HCT116 (cell line): ENCODE measurements around the gene ZMYND11. TPM values are rescaled to one million over a fixed set of nuclear protein-coding genes. Genes with fewer than 3 reads are reported as not detected.

Experiments
- ATAC-seq: fragments of 200-7000 bp; cut with Tn5 transposase; 2 replicates; pipeline ENCODE4 v1.9.1; 2020; ENCODE audit warnings: mild to moderate bottlenecking, moderate library complexity
- BruUV-seq: library from RNA; stranded (reverse); fragments of 400-500 nt; replicated peaks from 2 replicates; lab custom pipeline; 2021; lab: Mats Ljungman, UMichigan
- CTCF ChIA-PET: fragments of 300-600 bp; sonication (Branson Sonifier 250); formaldehyde crosslinking; loops from one replicate; lab custom pipeline; 2021; ENCODE audit warnings: antibody characterized with exemption; lab: Charles Lee
- POLR2A ChIA-PET: fragments of 300-600, 350-600 bp; sonication (Branson Sonifier 250); formaldehyde crosslinking; loops from one replicate; lab custom pipeline; 2021; ENCODE audit warnings: antibody characterized with exemption; lab: Charles Lee
- RAD21 ChIA-PET, 2 experiments: fragments of 300-600 bp; sonication (Branson Sonifier 250); formaldehyde crosslinking; loops; one replicate each; lab custom pipeline; 2023; ENCODE audit warnings: low total read pairs in 2 of 2; ENCODE audit not compliant: uncharacterized antibody in 2 of 2, unreplicated experiment in 2 of 2, low non-redundant PET in 1 of 2; lab: Charles Lee
- DNase-seq: peaks from one replicate; pipeline ENCODE4 v3.0.0-alpha.2; 2010; ENCODE audit warnings: low read depth, low spot score
- H2AFZ ChIP-seq: fragments of 200-600 bp; shearing (Covaris generic), sonication (generic); 2 replicates; pipeline ENCODE4 v1.6.1; 2017; ENCODE audit warnings: low read depth, mixed run types, mixed read lengths, antibody characterized with exemption, low read length; ENCODE audit not compliant: poor library complexity, severe bottlenecking
- H3K27ac ChIP-seq: 2 replicates; pipeline ENCODE4 v1.5.1; 2012; ENCODE audit warnings: low read depth, low read length
- H3K27me3 ChIP-seq: fragments of 200-600 bp; sonication (generic); 2 replicates; pipeline ENCODE4 v1.6.1; 2016; ENCODE audit warnings: mixed run types, low read length, mixed read lengths; ENCODE audit not compliant: insufficient read depth
- H3K36me3 ChIP-seq, 2 experiments: fragments of 200-500 bp in 1 of 2; fragments of 200-600 bp in 1 of 2; sonication (Bioruptor generic) in 1 of 2; sonication (generic) in 1 of 2; 2 replicates each; pipeline versions ENCODE4 v1.5.1 to v1.6.1; 2014 to 2016; ENCODE audit warnings: low read length in 2 of 2, inconsistent platforms in 1 of 2, mixed read lengths in 1 of 2, mixed run types in 1 of 2; ENCODE audit not compliant: insufficient read depth in 2 of 2, control insufficient read depth in 1 of 2
- H3K4me1 ChIP-seq, 2 experiments: fragments of 200-600 bp in 1 of 2; sonication (generic) in 1 of 2; 2 replicates each; pipeline versions ENCODE4 v1.5.1 to v1.6.1; 2012 to 2017; ENCODE audit warnings: low read length in 2 of 2, inconsistent platforms in 1 of 2, mild to moderate bottlenecking in 1 of 2, mixed read lengths in 1 of 2, mixed run types in 1 of 2, moderate library complexity in 1 of 2; ENCODE audit not compliant: insufficient read depth in 2 of 2, control insufficient read depth in 1 of 2
- H3K4me2 ChIP-seq: fragments of 200-600 bp; sonication (generic); 2 replicates; pipeline ENCODE4 v1.6.1; 2017; ENCODE audit warnings: mixed run types, low read length, mixed read lengths
- H3K4me3 ChIP-seq, 2 experiments: fragments of 200-600 bp in 1 of 2; sonication (generic) in 1 of 2; replicated peaks in 1 of 2; 2 replicates each; pipeline ENCODE4 v1.5.1; 2011 to 2016; ENCODE audit warnings: low read length in 2 of 2, control low read depth in 1 of 2, low read depth in 1 of 2, mild to moderate bottlenecking in 1 of 2, mixed read lengths in 1 of 2, mixed run types in 1 of 2
- H3K79me2 ChIP-seq: fragments of 200-600 bp; sonication (generic); 2 replicates; pipeline ENCODE4 v1.6.1; 2017; ENCODE audit warnings: mild to moderate bottlenecking, mixed run types, low read length, moderate library complexity, mixed read lengths; ENCODE audit not compliant: insufficient read depth
- H3K9ac ChIP-seq: fragments of 200-600 bp; sonication (generic); 2 replicates; pipeline ENCODE4 v1.6.1; 2016; ENCODE audit warnings: low read length, mixed read lengths
- H3K9me2 ChIP-seq: fragments of 200-600 bp; sonication (generic), shearing (Covaris generic); 2 replicates; pipeline ENCODE4 v1.6.1; 2017; ENCODE audit warnings: mixed run types, mild to moderate bottlenecking, moderate library complexity; ENCODE audit not compliant: insufficient read depth
- H3K9me3 ChIP-seq, 2 experiments: fragments of 200-500 bp in 1 of 2; fragments of 200-600 bp in 1 of 2; sonication (Bioruptor generic) in 1 of 2; sonication (generic) in 1 of 2; 2 replicates each; pipeline ENCODE4 v1.6.1; 2014 to 2017; ENCODE audit warnings: low read length in 2 of 2, mixed read lengths in 2 of 2, inconsistent platforms in 1 of 2, low read depth in 1 of 2, mild to moderate bottlenecking in 1 of 2, mixed run types in 1 of 2, moderate library complexity in 1 of 2; ENCODE audit not compliant: control insufficient read depth in 1 of 2, insufficient read depth in 1 of 2
- H4K20me1 ChIP-seq: fragments of 200-600 bp; sonication (generic), shearing (Covaris generic); 2 replicates; pipeline ENCODE4 v1.6.1; 2017; ENCODE audit warnings: mixed run types, mild to moderate bottlenecking, moderate library complexity; ENCODE audit not compliant: insufficient read depth
- ELF1 ChIP-seq: IDR thresholded peaks from 2 replicates; pipeline ENCODE4 v1.6.1; 2012; ENCODE audit warnings: low read depth, borderline replicate concordance
- EZH2 ChIP-seq: fragments of 200-600 bp; sonication (generic); IDR thresholded peaks from 2 replicates; pipeline ENCODE4 v1.6.1; 2017; ENCODE audit warnings: antibody characterized with exemption, mixed run types
- EZH2phosphoT487 ChIP-seq: fragments of 200-600 bp; IDR thresholded peaks from 2 replicates; pipeline ENCODE4 v1.6.1; 2018; ENCODE audit warnings: antibody characterized with exemption, borderline replicate concordance
- POLR2AphosphoS5 ChIP-seq: IDR thresholded peaks from 2 replicates; pipeline ENCODE4 v1.6.1; 2011; ENCODE audit warnings: mild to moderate bottlenecking, low read depth, low read length, moderate library complexity
- SIN3A ChIP-seq: IDR thresholded peaks from 2 replicates; pipeline ENCODE4 v1.6.1; 2012; ENCODE audit warnings: low read depth
- SP1 ChIP-seq: IDR thresholded peaks from 2 replicates; pipeline ENCODE4 v1.6.1; 2012; ENCODE audit warnings: low read depth
- SRF ChIP-seq: IDR thresholded peaks from 2 replicates; pipeline ENCODE4 v1.6.1; 2012; ENCODE audit warnings: low read depth
- TCF7L2 ChIP-seq: IDR thresholded peaks from 2 replicates; pipeline ENCODE4 v1.7.0; 2011; ENCODE audit warnings: borderline replicate concordance, inconsistent platforms; ENCODE audit not compliant: insufficient read depth, insufficient read length; ENCODE audit errors: extremely low read depth
- ZFX ChIP-seq: fragments of 450-650 bp; IDR thresholded peaks from 2 replicates; pipeline ENCODE4 v1.6.1; 2017
- ZNF274 ChIP-seq: fragments of 200-500 bp; sonication (Bioruptor generic); IDR thresholded peaks from 2 replicates; pipeline ENCODE4 v1.6.1; 2014; ENCODE audit warnings: mild to moderate bottlenecking, low read depth, low read length, inconsistent platforms
- intact Hi-C: fragments of 100-400 bp; cut with micrococcal nuclease; formaldehyde crosslinking; loops from 2 replicates; pipeline ENCODE4 v1.10.0; 2022
- total RNA-seq: library from RNA; stranded (reverse); gene quantifications from one replicate; pipeline ENCODE4 v1.2.1, GENCODE V29; 2021; ENCODE audit not compliant: unreplicated experiment
- TF ChIP-seq, protein P1 (sequence below): IDR thresholded peaks from 2 replicates; pipeline ENCODE4 v1.6.1; 2012
- TF ChIP-seq, protein P2 (sequence below): IDR thresholded peaks from 2 replicates; pipeline ENCODE4 v1.6.1; 2012
- TF ChIP-seq, protein P3 (sequence below): IDR thresholded peaks from 2 replicates; pipeline ENCODE4 v1.6.1; 2012; ENCODE audit warnings: low read depth

ZMYND11 gene
- total RNA-seq, 1 experiment from 2014 or later: 28.3 TPM

DNA sequence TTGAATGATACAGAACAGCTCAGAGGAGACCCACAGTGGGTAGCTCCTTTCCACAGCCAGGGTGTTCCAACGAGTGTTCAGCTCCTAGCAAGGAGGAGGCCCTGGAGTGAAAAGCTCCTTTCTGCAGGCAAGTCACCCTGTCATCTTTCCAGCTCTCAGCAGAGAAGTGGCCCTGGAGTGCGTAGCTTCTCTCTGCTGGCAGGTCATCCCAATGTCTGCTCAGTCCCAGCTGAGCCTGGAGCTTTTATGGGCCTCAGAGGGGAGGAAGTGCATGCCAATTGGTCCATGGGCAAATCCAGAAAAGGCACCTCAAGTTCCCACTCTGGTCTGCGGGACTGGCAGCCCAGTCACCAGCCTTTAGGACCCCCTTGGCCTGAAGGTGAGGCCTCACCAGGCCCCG is 30.8 kb upstream of the ZMYND11 start:
- CTCF ChIA-PET: no interaction called here
- POLR2A ChIA-PET: no interaction called here
- H4K20me1 ChIP-seq: no peaks in the 10 kb centered on the region
- H2AFZ ChIP-seq: no peak overlapping the region
- ATAC-seq (no peak), DNase-seq (no peak)
- H3K4me1 ChIP-seq: no peaks in the 10 kb centered on the region
- H3K4me2 ChIP-seq: no peak overlapping the region
- no peaks in the 10 kb centered on the region for H3K9me3 ChIP-seq
- no TSS peak for BruUV-seq
- H3K79me2 ChIP-seq: no peaks in the 10 kb centered on the region
- no peaks in the 10 kb centered on the region for H3K9me2 ChIP-seq
- H3K4me3 ChIP-seq: no peak overlapping the region
- intact Hi-C loops: no loop called here
- RAD21 ChIA-PET: no interaction called here
- H3K9ac ChIP-seq: no peak overlapping the region
- H3K36me3 ChIP-seq: no peaks in the 10 kb centered on the region
- H3K27ac ChIP-seq: no peak overlapping the region
- H3K27me3 ChIP-seq: no peaks in the 10 kb centered on the region
- TF ChIP-seq, protein P1, sequence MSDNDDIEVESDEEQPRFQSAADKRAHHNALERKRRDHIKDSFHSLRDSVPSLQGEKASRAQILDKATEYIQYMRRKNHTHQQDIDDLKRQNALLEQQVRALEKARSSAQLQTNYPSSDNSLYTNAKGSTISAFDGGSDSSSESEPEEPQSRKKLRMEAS: no peak
- TF ChIP-seq, protein P2, sequence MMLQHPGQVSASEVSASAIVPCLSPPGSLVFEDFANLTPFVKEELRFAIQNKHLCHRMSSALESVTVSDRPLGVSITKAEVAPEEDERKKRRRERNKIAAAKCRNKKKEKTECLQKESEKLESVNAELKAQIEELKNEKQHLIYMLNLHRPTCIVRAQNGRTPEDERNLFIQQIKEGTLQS: no peak
- TF ChIP-seq EZH2: no peak
- TF ChIP-seq SIN3A: no peak
- TF ChIP-seq ZFX: no peak
- TF ChIP-seq POLR2AphosphoS5: no peak
- TF ChIP-seq ZNF274: no peak
- no peak for TF ChIP-seq EZH2phosphoT487
- TF ChIP-seq, protein P3, sequence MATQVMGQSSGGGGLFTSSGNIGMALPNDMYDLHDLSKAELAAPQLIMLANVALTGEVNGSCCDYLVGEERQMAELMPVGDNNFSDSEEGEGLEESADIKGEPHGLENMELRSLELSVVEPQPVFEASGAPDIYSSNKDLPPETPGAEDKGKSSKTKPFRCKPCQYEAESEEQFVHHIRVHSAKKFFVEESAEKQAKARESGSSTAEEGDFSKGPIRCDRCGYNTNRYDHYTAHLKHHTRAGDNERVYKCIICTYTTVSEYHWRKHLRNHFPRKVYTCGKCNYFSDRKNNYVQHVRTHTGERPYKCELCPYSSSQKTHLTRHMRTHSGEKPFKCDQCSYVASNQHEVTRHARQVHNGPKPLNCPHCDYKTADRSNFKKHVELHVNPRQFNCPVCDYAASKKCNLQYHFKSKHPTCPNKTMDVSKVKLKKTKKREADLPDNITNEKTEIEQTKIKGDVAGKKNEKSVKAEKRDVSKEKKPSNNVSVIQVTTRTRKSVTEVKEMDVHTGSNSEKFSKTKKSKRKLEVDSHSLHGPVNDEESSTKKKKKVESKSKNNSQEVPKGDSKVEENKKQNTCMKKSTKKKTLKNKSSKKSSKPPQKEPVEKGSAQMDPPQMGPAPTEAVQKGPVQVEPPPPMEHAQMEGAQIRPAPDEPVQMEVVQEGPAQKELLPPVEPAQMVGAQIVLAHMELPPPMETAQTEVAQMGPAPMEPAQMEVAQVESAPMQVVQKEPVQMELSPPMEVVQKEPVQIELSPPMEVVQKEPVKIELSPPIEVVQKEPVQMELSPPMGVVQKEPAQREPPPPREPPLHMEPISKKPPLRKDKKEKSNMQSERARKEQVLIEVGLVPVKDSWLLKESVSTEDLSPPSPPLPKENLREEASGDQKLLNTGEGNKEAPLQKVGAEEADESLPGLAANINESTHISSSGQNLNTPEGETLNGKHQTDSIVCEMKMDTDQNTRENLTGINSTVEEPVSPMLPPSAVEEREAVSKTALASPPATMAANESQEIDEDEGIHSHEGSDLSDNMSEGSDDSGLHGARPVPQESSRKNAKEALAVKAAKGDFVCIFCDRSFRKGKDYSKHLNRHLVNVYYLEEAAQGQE: no peak
- TF ChIP-seq SP1: no peak
- TF ChIP-seq TCF7L2: no peak
- no peak for TF ChIP-seq ELF1
- TF ChIP-seq SRF: no peak
